H7 (cell line): ENCODE measurements around the gene STAB2. TPM values are rescaled to one million over a fixed set of nuclear protein-coding genes. Genes with fewer than 3 reads are reported as not detected.

Experiments
- DNase-seq: peaks from one replicate; pipeline ENCODE4 v3.0.0; 2012
- H3K27me3 ChIP-seq: 2 replicates; pipeline ENCODE4 v1.6.0; 2011; ENCODE audit warnings: mild to moderate bottlenecking, low read length; ENCODE audit not compliant: control insufficient read depth, insufficient read depth
- H3K36me3 ChIP-seq: replicated peaks from 2 replicates; pipeline ENCODE4 v1.5.1; 2011; ENCODE audit warnings: low read length; ENCODE audit not compliant: control insufficient read depth, insufficient read depth
- H3K4me3 ChIP-seq: 2 replicates; pipeline ENCODE4 v1.5.1; 2011; ENCODE audit warnings: low read depth, mild to moderate bottlenecking, control low read depth, low read length, moderate library complexity; ENCODE audit not compliant: insufficient read depth
- total RNA-seq: library from RNA; depleted of rRNA; stranded (reverse); fragments of >200 nt; shearing (Covaris generic); gene quantifications from 2 replicates; pipeline ENCODE4 v1.2.3, GENCODE V29; 2014

The STAB2 gene
- total RNA-seq, 1 experiment from 2014 or later, result not detected

DNA sequence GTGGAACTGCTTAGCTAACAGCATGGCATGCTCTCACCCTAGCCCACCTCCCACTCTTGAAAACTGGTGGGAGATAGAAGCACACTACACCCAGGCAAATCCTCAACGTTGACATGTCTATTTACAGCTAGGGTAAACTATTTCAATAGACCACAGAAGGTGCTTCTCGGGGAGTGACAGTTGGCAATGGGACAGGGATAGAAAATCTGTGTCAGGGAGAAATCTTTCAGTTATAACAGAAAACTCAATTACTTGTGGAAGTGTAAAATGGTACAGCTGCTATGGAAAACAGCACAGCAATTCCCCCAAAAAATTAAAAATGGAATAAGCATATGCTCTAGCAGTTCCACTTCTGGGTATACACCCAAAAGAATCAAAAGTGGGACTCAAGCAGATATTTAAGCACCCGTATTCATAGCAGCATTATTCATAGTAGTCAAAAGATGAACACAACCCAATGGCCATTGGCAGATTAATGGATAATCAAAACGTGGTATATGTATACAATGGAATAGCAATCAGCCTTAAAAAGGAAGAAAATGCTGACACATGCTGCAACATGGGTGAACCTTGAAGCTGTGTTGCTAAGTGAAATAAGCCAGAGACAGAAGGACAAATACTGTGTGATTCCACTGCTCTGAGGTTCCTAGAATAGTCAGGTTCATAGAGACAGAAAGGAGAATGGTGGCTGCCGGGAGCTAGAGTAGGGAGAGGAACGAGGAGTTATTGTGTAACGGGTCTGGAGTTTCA lies 92.5 kb downstream of the STAB2 start:
- Histone ChIP-seq H3K27me3 (no peaks in the 10 kb centered on the region), H3K4me3 (no peak overlapping the region), H3K36me3 (no peaks in the 10 kb centered on the region)
- no peak for DNase-seq

- no peak for DNase-seq
- H3K36me3 ChIP-seq, result no peaks in the 10 kb centered on the region
- no peaks in the 10 kb centered on the region for H3K27me3 ChIP-seq
Measured at GRCh38 chr12:103680591-103681141, 93.6 kb downstream of the STAB2 start.

GRCh38 chr12:103686026-103686425 lies 99.0 kb downstream of the STAB2 start:
- H3K4me3 ChIP-seq, result no peak overlapping the region
- no peaks in the 10 kb centered on the region for H3K27me3 ChIP-seq
- DNase-seq, result no peak
- no peaks in the 10 kb centered on the region for H3K36me3 ChIP-seq

More at GRCh38 chr12:103680591-103681141, 93.6 kb downstream of the STAB2 start:
- H3K4me3 ChIP-seq, result no peak overlapping the region

DNA sequence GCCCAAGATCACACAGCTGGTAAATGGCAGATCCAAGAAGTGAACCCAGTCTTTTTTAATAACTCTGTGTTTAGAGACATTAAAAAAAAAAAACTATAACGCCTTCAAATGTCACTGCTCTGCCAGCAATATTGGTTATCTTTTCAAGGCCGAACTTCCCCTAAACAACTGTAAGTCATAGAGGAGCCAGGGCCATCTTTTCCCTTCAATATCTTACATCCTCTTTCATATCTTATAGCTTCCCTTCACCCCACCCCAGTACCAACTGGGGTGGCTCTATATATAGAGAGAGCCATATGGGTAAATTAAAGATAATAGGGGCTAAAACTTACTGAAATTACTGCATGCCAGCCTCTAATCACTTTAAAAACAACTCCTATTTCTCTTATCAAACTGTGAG lies 100.2 kb downstream of the STAB2 start:
- Histone ChIP-seq H3K36me3 (no peaks in the 10 kb centered on the region), H3K27me3 (no peaks in the 10 kb centered on the region), H3K4me3 (no peak overlapping the region)
- no peak for DNase-seq

DNA sequence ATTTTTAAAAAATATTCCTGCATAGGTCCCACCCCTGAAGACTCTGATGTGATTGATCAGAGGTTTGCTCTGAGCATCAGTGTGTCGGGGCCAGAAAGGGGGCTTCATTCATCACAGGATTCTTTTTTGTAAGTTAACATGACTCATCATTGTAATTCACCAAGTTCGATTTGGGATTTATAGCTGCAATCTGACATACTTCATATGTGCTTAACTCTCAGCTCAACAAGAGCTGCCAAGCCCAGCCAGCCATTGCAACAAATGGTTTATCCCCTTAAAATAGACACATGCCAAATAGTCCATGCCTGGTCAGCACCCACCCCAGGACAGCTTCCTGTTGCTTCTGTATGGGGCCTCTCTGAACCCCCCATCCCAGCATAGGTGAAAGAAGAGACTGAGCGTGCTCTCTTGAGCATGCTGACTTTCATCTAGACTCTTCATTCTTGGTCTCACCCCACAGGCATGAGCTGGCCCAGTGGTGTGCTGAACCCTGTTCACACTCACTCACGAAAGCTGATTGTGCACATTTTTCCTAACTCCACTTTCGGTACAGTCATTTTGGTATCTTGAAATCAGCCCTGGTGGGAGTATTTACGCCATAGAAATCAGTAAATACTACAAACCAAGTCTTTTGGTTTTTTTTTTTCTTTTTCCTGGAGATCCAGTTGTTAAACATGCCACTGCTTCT lies 101.4 kb downstream of the STAB2 start:
- Histone ChIP-seq H3K27me3 (no peaks in the 10 kb centered on the region), H3K36me3 (no peaks in the 10 kb centered on the region), H3K4me3 (no peak overlapping the region)
- DNase-seq, result no peak

DNA sequence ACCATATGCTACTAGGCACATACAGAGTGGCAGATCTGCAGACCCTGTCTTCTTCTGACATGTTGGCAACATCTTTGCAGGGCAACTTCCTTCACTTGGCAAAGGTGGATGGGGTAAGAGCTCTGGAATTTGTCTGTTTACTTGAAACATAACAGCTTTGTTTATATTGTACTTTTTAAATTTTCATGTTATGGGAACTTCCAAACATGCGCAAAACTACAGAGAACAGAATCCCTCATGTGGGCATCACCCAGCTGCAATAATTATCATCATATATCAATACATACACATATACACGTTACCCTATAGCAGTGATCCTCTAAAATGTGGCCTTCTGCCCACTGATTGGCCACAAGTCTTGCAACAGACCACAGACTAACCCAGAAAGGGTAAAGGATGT lies 103.4 kb downstream of the STAB2 start:
- no peak for DNase-seq
- Histone ChIP-seq H3K36me3 (no peaks in the 10 kb centered on the region), H3K4me3 (no peak overlapping the region), H3K27me3 (no peaks in the 10 kb centered on the region)

GRCh38 chr12:103691063-103691462 lies 104.0 kb downstream of the STAB2 start:
- H3K4me3 ChIP-seq, result no peak overlapping the region
- DNase-seq, result no peak
- H3K36me3 ChIP-seq, result no peaks in the 10 kb centered on the region
- no peaks in the 10 kb centered on the region for H3K27me3 ChIP-seq

GRCh38 chr12:103696101-103696500 lies 109.0 kb downstream of the STAB2 start:
- Histone ChIP-seq H3K36me3 (no peaks in the 10 kb centered on the region), H3K4me3 (no peak overlapping the region), H3K27me3 (no peaks in the 10 kb centered on the region)
- DNase-seq, result no peak

DNA sequence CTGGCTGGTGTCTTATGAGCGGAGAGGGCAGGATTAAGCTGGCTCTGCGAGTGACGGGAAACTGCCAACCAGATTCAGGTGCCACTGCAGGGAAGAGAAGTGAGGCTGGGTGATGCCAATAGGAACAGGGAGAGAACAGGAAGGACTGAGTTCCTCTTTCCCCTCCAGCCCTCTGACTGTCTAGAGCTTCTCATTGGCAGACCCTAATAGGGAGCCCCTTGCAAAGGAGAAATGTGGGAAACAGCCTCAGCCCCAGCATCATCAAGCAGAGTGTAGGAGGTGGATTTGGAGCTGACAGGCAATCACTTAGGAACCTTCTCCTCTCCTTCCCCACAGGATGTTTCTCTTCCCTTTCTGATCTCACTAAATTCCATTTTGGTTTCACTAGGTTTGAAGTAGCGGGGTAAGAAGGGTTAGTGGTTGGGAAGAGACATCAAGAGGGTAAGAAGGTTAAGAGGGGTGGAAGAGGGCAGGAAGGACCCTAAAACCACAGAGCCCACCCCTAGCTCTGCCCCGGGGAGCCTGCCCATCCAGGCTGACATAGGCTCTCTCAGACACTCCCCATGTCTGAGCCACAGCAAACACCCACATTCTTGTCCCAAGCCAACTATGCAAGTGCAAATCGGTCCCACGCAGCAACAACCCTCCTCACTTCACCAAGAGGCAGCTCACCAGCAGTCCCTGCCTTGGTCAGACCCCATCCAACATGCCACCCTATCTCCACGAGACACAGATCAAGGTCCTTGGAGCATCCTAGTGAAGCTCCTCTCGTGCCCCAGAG lies 111.1 kb downstream of the STAB2 start:
- Histone ChIP-seq H3K4me3 (no peak overlapping the region), H3K36me3 (no peaks in the 10 kb centered on the region), H3K27me3 (no peaks in the 10 kb centered on the region)
- DNase-seq, result no peak

DNA sequence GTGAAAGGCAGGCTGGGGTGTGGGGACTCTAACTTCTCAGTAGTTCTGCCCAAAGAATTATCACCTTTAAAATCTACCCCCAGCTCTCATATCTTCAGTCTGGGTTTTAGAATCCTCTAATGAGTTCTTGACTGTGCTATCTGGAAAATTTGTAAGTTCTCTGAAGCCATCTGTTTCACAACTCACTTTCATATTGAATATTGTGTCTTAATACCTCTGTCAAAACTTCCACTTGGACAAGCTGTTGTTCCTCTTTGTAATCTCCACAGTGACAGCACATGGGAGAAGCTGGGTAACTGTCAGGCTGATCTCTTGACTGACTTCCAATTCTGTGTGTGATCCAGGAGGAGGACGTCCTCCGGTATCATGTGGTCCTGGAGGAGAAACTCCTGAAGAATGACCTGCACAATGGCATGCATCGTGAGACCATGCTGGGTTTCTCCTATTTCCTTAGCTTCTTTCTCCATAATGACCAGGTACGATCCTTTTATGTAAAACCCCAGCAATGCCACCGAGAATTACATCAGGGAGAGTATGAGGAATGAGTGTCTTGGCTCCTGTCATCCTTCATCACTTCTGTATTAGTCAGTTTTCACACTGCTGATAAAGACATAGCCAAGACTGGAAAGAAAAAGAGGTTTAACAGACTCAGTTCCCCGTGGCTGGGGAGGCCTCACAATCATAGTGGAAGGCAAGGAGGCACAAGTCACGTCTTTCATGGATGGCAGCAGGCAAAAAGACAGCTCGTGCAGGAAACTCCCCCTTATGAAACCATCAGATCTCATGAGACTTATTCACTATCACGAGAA lies 111.9 kb downstream of the STAB2 start:
- H3K27me3 ChIP-seq, result no peaks in the 10 kb centered on the region
- no peaks in the 10 kb centered on the region for H3K36me3 ChIP-seq
- DNase-seq, result no peak
- H3K4me3 ChIP-seq, result no peak overlapping the region

- no peak for DNase-seq
- H3K27me3 ChIP-seq, result no peaks in the 10 kb centered on the region
- no peaks in the 10 kb centered on the region for H3K36me3 ChIP-seq
- H3K4me3 ChIP-seq, result no peak overlapping the region
Measured at GRCh38 chr12:103705098-103705497, 118.0 kb downstream of the STAB2 start.

DNA sequence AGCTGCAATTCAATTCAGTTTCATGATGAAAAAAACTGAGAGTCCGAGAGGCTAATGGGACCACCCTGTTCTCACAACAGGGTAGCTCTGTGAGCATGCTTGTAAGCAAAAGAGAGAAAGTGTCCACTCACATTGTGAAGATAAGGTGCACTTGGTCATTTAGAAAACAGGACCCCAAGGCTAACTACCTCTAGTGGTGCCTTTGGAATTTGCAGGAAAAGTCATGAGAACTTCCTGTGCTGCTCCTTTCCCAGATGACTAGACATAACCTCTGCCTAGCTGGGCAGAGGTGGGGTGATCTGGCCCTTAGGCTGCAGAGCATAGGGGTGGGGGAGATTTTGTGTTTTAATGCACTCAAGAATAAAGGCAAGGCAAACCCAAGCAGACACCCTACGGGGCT lies 118.9 kb downstream of the STAB2 start:
- DNase-seq, result peak; percentile 55
- no peaks in the 10 kb centered on the region for H3K27me3 ChIP-seq
- no peaks in the 10 kb centered on the region for H3K36me3 ChIP-seq
- H3K4me3 ChIP-seq, result no peak overlapping the region

DNA sequence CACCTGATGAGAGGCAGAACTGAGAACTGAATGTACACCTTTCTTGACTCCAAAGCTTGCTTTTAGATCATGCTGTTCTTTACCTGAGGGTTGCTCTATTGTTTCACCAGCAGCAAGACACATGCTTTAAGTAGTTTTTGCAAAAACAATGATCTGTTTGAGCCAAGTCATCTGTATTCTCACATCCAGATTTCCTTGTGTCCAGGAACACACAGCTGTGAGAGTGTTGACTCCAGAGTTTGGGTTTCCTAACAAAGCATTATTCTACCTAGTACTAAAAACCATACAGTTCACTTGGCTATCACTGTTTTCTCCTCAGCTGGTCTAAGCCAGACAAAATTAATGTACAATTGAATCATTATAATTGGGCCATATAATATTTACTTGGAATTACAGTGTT lies 120.4 kb downstream of the STAB2 start:
- no peaks in the 10 kb centered on the region for H3K36me3 ChIP-seq
- H3K4me3 ChIP-seq, result no peak overlapping the region
- no peaks in the 10 kb centered on the region for H3K27me3 ChIP-seq
- DNase-seq, result no peak

GRCh38 chr12:103710544-103710943 lies 123.5 kb downstream of the STAB2 start:
- no peaks in the 10 kb centered on the region for H3K27me3 ChIP-seq
- no peak overlapping the region for H3K4me3 ChIP-seq
- no peak for DNase-seq
- H3K36me3 ChIP-seq, result no peaks in the 10 kb centered on the region
